Measurements from ENCODE around the gene BSPRY. TPM values are rescaled to one million over a fixed set of nuclear protein-coding genes. Genes with fewer than 3 reads are reported as not detected.

BSPRY gene
- total and polyA plus RNA-seq, 2 of the 13 experiments (the other 11 are each of a cell fraction or from before 2014, with no cell fraction given) = 0.09 to 0.26 TPM

- no peak for TF ChIP-seq ZNF597 (CRISPR knock-in tag; IDR thresholded peaks at IDR 0.05)
- TF ChIP-seq MBD4 (IDR thresholded peaks at IDR 0.05; ENCODE audit: borderline replicate concordance, low read length) = no peak
- TF ChIP-seq STAG1 (CRISPR knock-in tag; IDR thresholded peaks at IDR 0.05) = no peak
- TF ChIP-seq GPN1 (CRISPR knock-in tag; IDR thresholded peaks at IDR 0.05; ENCODE audit: borderline replicate concordance) = no peak
- TF ChIP-seq NFIB (CRISPR knock-in tag; IDR thresholded peaks at IDR 0.05; ENCODE audit: borderline replicate concordance) = no peak
- TF ChIP-seq ARNT2 (CRISPR knock-in tag; IDR thresholded peaks at IDR 0.05; ENCODE audit: low read depth) = no peak
- TF ChIP-seq ZNF557 (CRISPR knock-in tag; IDR thresholded peaks at IDR 0.05) = no peak
- no peak for TF ChIP-seq ZNF138 (CRISPR knock-in tag; IDR thresholded peaks at IDR 0.05; ENCODE audit: low read depth)
- TF ChIP-seq HNRNPH1 (optimal IDR thresholded peaks at IDR 0.05; ENCODE audit: low read depth, low read length) = no peak
- no peak for TF ChIP-seq ZNF367 (CRISPR knock-in tag; IDR thresholded peaks at IDR 0.05; ENCODE audit: borderline replicate concordance)
- peak; percentile 46; the same call in 1 of the 2 replicates for TF ChIP-seq HMGXB3 (CRISPR knock-in tag; IDR thresholded peaks at IDR 0.05; ENCODE audit: borderline replicate concordance)
- TF ChIP-seq ZKSCAN5 (CRISPR knock-in tag; IDR thresholded peaks at IDR 0.05) = no peak
- TF ChIP-seq SIX4 (CRISPR knock-in tag; IDR thresholded peaks at IDR 0.05) = no peak
- no peak; the same call in 1 of the 2 replicates for TF ChIP-seq ZKSCAN8 (CRISPR knock-in tag; IDR thresholded peaks at IDR 0.05; ENCODE audit: borderline replicate concordance)
- peak; percentile 21; the same call in 1 of the 2 replicates for TF ChIP-seq ZMYM4 (CRISPR knock-in tag; IDR thresholded peaks at IDR 0.05)
- TF ChIP-seq ATF5 (CRISPR knock-in tag; IDR thresholded peaks at IDR 0.05; ENCODE audit: low read depth) = no peak
- TF ChIP-seq NR2F6 (IDR thresholded peaks at IDR 0.05) = peak; percentile 38; the same call in 1 of the 2 replicates
- TF ChIP-seq NR2F6 (CRISPR knock-in tag; IDR thresholded peaks at IDR 0.05) = peak; percentile 77
- no peak for TF ChIP-seq ZNF530 (CRISPR knock-in tag; IDR thresholded peaks at IDR 0.05; ENCODE audit: low read depth)
- no peak for TF ChIP-seq U2AF2 (IDR thresholded peaks at IDR 0.05; ENCODE audit: low read depth, low read length)
- TF ChIP-seq ZNF572 (CRISPR knock-in tag; IDR thresholded peaks at IDR 0.05) = no peak
- TF ChIP-seq ZNF672 (CRISPR knock-in tag; IDR thresholded peaks at IDR 0.05) = no peak
- no peak for TF ChIP-seq ATF7-NPFF (CRISPR knock-in tag; IDR thresholded peaks at IDR 0.05; ENCODE audit: low read depth)
- peak; percentile 35 to 88; a peak in 3 of 4 replicates for TF ChIP-seq EP300 (IDR thresholded peaks at IDR 0.05; ENCODE audit: low read depth in 2 of 2, low read length in 2 of 2)
- TF ChIP-seq EP300 (CRISPR knock-in tag; IDR thresholded peaks at IDR 0.05; ENCODE audit: borderline replicate concordance) = peak; percentile 57; the same call in 1 of the 2 replicates
- no peak for TF ChIP-seq ZNF775 (CRISPR knock-in tag; IDR thresholded peaks at IDR 0.05; ENCODE audit: borderline replicate concordance)
- TF ChIP-seq ZNF235 (CRISPR knock-in tag; IDR thresholded peaks at IDR 0.05; ENCODE audit: borderline replicate concordance) = no peak
These were observed 32.6 kb downstream of the BSPRY start (continued) for GRCh38 chr9:113381909-113382411.
